ENCODE results near the gene CORT.
"Not testable (repeated sequence)": the region's sequence is repeated elsewhere in the genome, so short reads cannot be mapped to it uniquely, and the experiment has no call there.

CORT gene

GRCh38 chr1:10450836-10451235 lies 1.0 kb downstream of the CORT start:
- H3K4me1 Mint-ChIP-seq (ENCODE audit: low read depth), result no peaks in the 10 kb centered on the region
- no peak for DNase-seq
- no peak overlapping the region for H3K27ac Mint-ChIP-seq
- H3K4me3 Mint-ChIP-seq, result no peak overlapping the region
- H3K27me3 Mint-ChIP-seq, result no peaks in the 10 kb centered on the region
- no peaks in the 10 kb centered on the region for H3K9me3 Mint-ChIP-seq
- peaks cover 17% of the 10 kb centered on the region for H3K36me3 Mint-ChIP-seq (ENCODE audit: low read depth)

- Mint-ChIP-seq H3K9me3 (no peaks in the 10 kb centered on the region), H3K27me3 (no peaks in the 10 kb centered on the region), H3K4me1 (ENCODE audit: low read depth) (no peaks in the 10 kb centered on the region), H3K27ac (no peak overlapping the region), H3K36me3 (ENCODE audit: low read depth) (peaks cover 21% of the 10 kb centered on the region), H3K4me3 (no peak overlapping the region)
- DNase-seq, result no peak
These were observed 1.5 kb downstream of the CORT start for GRCh38 chr1:10451287-10451686.

- no peak overlapping the region for H3K27ac Mint-ChIP-seq
- H3K36me3 Mint-ChIP-seq (ENCODE audit: low read depth), result peaks cover 49% of the 10 kb centered on the region
These were observed 6.2 kb downstream of the CORT start for GRCh38 chr1:10456048-10456447.

GRCh38 chr1:10456661-10457060 lies 6.8 kb downstream of the CORT start:
- H3K27ac Mint-ChIP-seq, result peak overlapping the region; percentile 2
- no peaks in the 10 kb centered on the region for H3K27me3 Mint-ChIP-seq
- no peak overlapping the region for H3K4me3 Mint-ChIP-seq
- DNase-seq, result no peak
- H3K4me1 Mint-ChIP-seq (ENCODE audit: low read depth), result peaks cover 6% of the 10 kb centered on the region
- no peaks in the 10 kb centered on the region for H3K9me3 Mint-ChIP-seq
- peaks cover 55% of the 10 kb centered on the region for H3K36me3 Mint-ChIP-seq (ENCODE audit: low read depth)

More at GRCh38 chr1:10456048-10456447, 6.2 kb downstream of the CORT start:
- Mint-ChIP-seq H3K4me3 (no peak overlapping the region), H3K9me3 (no peaks in the 10 kb centered on the region), H3K4me1 (ENCODE audit: low read depth) (peaks cover 6% of the 10 kb centered on the region), H3K27me3 (no peaks in the 10 kb centered on the region)
- no peak for DNase-seq

GRCh38 chr1:10457462-10457861 lies 7.6 kb downstream of the CORT start:
- not testable (repeated sequence) for H3K27me3 Mint-ChIP-seq; H3K9me3 Mint-ChIP-seq; H3K4me1 Mint-ChIP-seq (ENCODE audit: low read depth); H3K4me3 Mint-ChIP-seq; DNase-seq
- Mint-ChIP-seq H3K27ac (peak overlapping the region; percentile 2), H3K36me3 (ENCODE audit: low read depth) (peaks cover 63% of the 10 kb centered on the region)

GRCh38 chr1:10457875-10458274 lies 8.0 kb downstream of the CORT start:
- Mint-ChIP-seq H3K27ac (no peak overlapping the region), H3K4me3 (no peak overlapping the region)

GRCh38 chr1:10459184-10459583 lies 9.4 kb downstream of the CORT start:
- DNase-seq, result no peak

More at GRCh38 chr1:10457875-10458274, 8.0 kb downstream of the CORT start:
- Mint-ChIP-seq H3K27me3 (no peaks in the 10 kb centered on the region), H3K36me3 (ENCODE audit: low read depth) (peaks cover 68% of the 10 kb centered on the region), H3K9me3 (no peaks in the 10 kb centered on the region), H3K4me1 (ENCODE audit: low read depth) (peaks cover 6% of the 10 kb centered on the region)
- no peak for DNase-seq

GRCh38 chr1:10467078-10467477 lies 17.2 kb downstream of the CORT start:
- DNase-seq, result no peak
- H3K27me3 Mint-ChIP-seq, result no peaks in the 10 kb centered on the region
- H3K4me3 Mint-ChIP-seq, result no peak overlapping the region
- no peaks in the 10 kb centered on the region for H3K9me3 Mint-ChIP-seq
- peaks cover 10% of the 10 kb centered on the region for H3K4me1 Mint-ChIP-seq (ENCODE audit: low read depth)
- H3K36me3 Mint-ChIP-seq (ENCODE audit: low read depth), result peaks cover 83% of the 10 kb centered on the region
- peak overlapping the region; percentile 71 for H3K27ac Mint-ChIP-seq

More at GRCh38 chr1:10459184-10459583, 9.4 kb downstream of the CORT start:
- Mint-ChIP-seq H3K27ac (peak overlapping the region; percentile 63), H3K4me3 (no peak overlapping the region), H3K36me3 (ENCODE audit: low read depth) (peaks cover 75% of the 10 kb centered on the region), H3K27me3 (no peaks in the 10 kb centered on the region), H3K4me1 (ENCODE audit: low read depth) (peaks cover 6% of the 10 kb centered on the region), H3K9me3 (no peaks in the 10 kb centered on the region)

- no peak overlapping the region for H3K27ac Mint-ChIP-seq
- H3K4me3 Mint-ChIP-seq, result no peak overlapping the region
- peaks cover 29% of the 10 kb centered on the region for H3K4me1 Mint-ChIP-seq (ENCODE audit: low read depth)
- no peaks in the 10 kb centered on the region for H3K9me3 Mint-ChIP-seq
- DNase-seq, result no peak
- H3K36me3 Mint-ChIP-seq (ENCODE audit: low read depth), result peaks cover 63% of the 10 kb centered on the region
- H3K27me3 Mint-ChIP-seq, result no peaks in the 10 kb centered on the region
These were observed 20.2 kb downstream of the CORT start for GRCh38 chr1:10470043-10470442.

- Mint-ChIP-seq H3K27ac (peak overlapping the region; percentile 98), H3K36me3 (ENCODE audit: low read depth) (peaks cover 57% of the 10 kb centered on the region), H3K9me3 (no peaks in the 10 kb centered on the region), H3K4me1 (ENCODE audit: low read depth) (peaks cover 40% of the 10 kb centered on the region), H3K27me3 (no peaks in the 10 kb centered on the region), H3K4me3 (peak overlapping the region; percentile 98)
- no peak for DNase-seq
These were observed 21.8 kb downstream of the CORT start for GRCh38 chr1:10471411-10472219.

GRCh38 chr1:10472220-10473144 lies 22.7 kb downstream of the CORT start, which contains the start of gene DFFA:
Gene DFFA, minus strand, starts transcription at chr1:10472529. Its CDS starts 71 bp downstream, at chr1:10472458.
- H3K27me3 Mint-ChIP-seq, result no peaks in the 10 kb centered on the region
- peaks cover 46% of the 10 kb centered on the region for H3K4me1 Mint-ChIP-seq (ENCODE audit: low read depth)
- peaks cover 51% of the 10 kb centered on the region for H3K36me3 Mint-ChIP-seq (ENCODE audit: low read depth)
- peak within 1 kb of the TSS; percentile 98 for H3K4me3 Mint-ChIP-seq
- H3K27ac Mint-ChIP-seq, result peak within 1 kb of the TSS; percentile 98
- DNase-seq, result peak; percentile 91
- H3K9me3 Mint-ChIP-seq, result no peaks in the 10 kb centered on the region

- Mint-ChIP-seq H3K9me3 (no peaks in the 10 kb centered on the region), H3K4me1 (ENCODE audit: low read depth) (peaks cover 48% of the 10 kb centered on the region), H3K4me3 (peak overlapping the region; percentile 98), H3K36me3 (ENCODE audit: low read depth) (peaks cover 46% of the 10 kb centered on the region), H3K27me3 (no peaks in the 10 kb centered on the region), H3K27ac (peak overlapping the region; percentile 71)
- DNase-seq, result no peak
These were observed 23.4 kb downstream of the CORT start for GRCh38 chr1:10473145-10473765.

GRCh38 chr1:10474309-10474612 lies 24.4 kb downstream of the CORT start:
- not testable (repeated sequence) for DNase-seq, H3K9me3 Mint-ChIP-seq, H3K27me3 Mint-ChIP-seq
- H3K36me3 Mint-ChIP-seq (ENCODE audit: low read depth), result peaks cover 38% of the 10 kb centered on the region
- H3K27ac Mint-ChIP-seq, result peak overlapping the region; percentile 90
- H3K4me1 Mint-ChIP-seq (ENCODE audit: low read depth), result peaks cover 46% of the 10 kb centered on the region
- peak overlapping the region; percentile 93 for H3K4me3 Mint-ChIP-seq
